Neural crest cell (in vitro differentiated cells): ENCODE results near the gene AP3S2. TPM values are rescaled to one million over a fixed set of nuclear protein-coding genes. Genes with fewer than 3 reads are reported as not detected.

Experiments
- DNase-seq: peaks from one replicate; pipeline ENCODE4 v3.0.0; 2021; ENCODE audit warnings: low read depth, mixed read lengths, low spot score
- H3K27ac Mint-ChIP-seq: one replicate; pipeline ENCODE4 v1.8.0; 2021; ENCODE audit warnings: mild to moderate bottlenecking, mixed read lengths; ENCODE audit not compliant: unreplicated experiment
- H3K27me3 Mint-ChIP-seq: 2 replicates; pipeline ENCODE4 v1.8.0; 2021; ENCODE audit warnings: low read depth, mild to moderate bottlenecking, mixed read lengths
- H3K36me3 Mint-ChIP-seq: 2 replicates; pipeline ENCODE4 v1.8.0; 2021; ENCODE audit warnings: low read depth, mild to moderate bottlenecking, mixed read lengths
- H3K4me1 Mint-ChIP-seq: 2 replicates; pipeline ENCODE4 v1.8.0; 2021; ENCODE audit warnings: mixed read lengths
- H3K4me3 Mint-ChIP-seq: one replicate; pipeline ENCODE4 v1.8.0; 2021; ENCODE audit warnings: mild to moderate bottlenecking, mixed read lengths
- H3K9me3 Mint-ChIP-seq: 2 replicates; pipeline ENCODE4 v1.8.0; 2021; ENCODE audit warnings: mixed read lengths
- CTCF ChIP-seq: fragments of 200-600 bp; sonication (generic); conservative IDR thresholded peaks from 2 replicates; pipeline ENCODE4 v1.5.0; 2021; ENCODE audit warnings: antibody characterized with exemption, mild to moderate bottlenecking
- total RNA-seq: library from RNA; stranded (reverse); gene quantifications from 2 replicates; pipeline ENCODE4 v1.2.1, GENCODE V29; 2021

Gene AP3S2
- total RNA-seq, 1 donor from 2014 or later: 31.6 TPM

- H3K36me3 Mint-ChIP-seq: peaks cover 7% of the 10 kb centered on the region
- DNase-seq: no peak
- peaks cover 27% of the 10 kb centered on the region for H3K4me1 Mint-ChIP-seq
- TF ChIP-seq CTCF: no peak
- no peaks in the 10 kb centered on the region for H3K9me3 Mint-ChIP-seq
- no peak overlapping the region for H3K4me3 Mint-ChIP-seq
- H3K27me3 Mint-ChIP-seq: no peaks in the 10 kb centered on the region
- H3K27ac Mint-ChIP-seq: no peak overlapping the region
These were observed 63.2 kb downstream of the AP3S2 start for GRCh38 chr15:89830639-89831038.

GRCh38 chr15:89829616-89830440, 64.0 kb downstream of the AP3S2 start:
- Mint-ChIP-seq H3K27ac (peak overlapping the region; percentile 21), H3K4me1 (peaks cover 27% of the 10 kb centered on the region), H3K9me3 (no peaks in the 10 kb centered on the region), H3K27me3 (no peaks in the 10 kb centered on the region), H3K36me3 (peaks cover 5% of the 10 kb centered on the region), H3K4me3 (no peak overlapping the region)
- no peak for DNase-seq
- TF ChIP-seq CTCF: no peak

GRCh38 chr15:89829161-89829560, 64.6 kb downstream of the AP3S2 start:
- no peak for TF ChIP-seq CTCF
- H3K4me3 Mint-ChIP-seq: no peak overlapping the region
- no peaks in the 10 kb centered on the region for H3K9me3 Mint-ChIP-seq
- no peaks in the 10 kb centered on the region for H3K27me3 Mint-ChIP-seq
- peaks cover 5% of the 10 kb centered on the region for H3K36me3 Mint-ChIP-seq
- no peak overlapping the region for H3K27ac Mint-ChIP-seq
- H3K4me1 Mint-ChIP-seq: peaks cover 27% of the 10 kb centered on the region
- DNase-seq: no peak

GRCh38 chr15:89828281-89829145, 65.3 kb downstream of the AP3S2 start:
- peaks cover 27% of the 10 kb centered on the region for H3K4me1 Mint-ChIP-seq
- DNase-seq: no peak
- TF ChIP-seq CTCF: no peak
- H3K4me3 Mint-ChIP-seq: no peak overlapping the region
- peaks cover 5% of the 10 kb centered on the region for H3K36me3 Mint-ChIP-seq
- no peaks in the 10 kb centered on the region for H3K27me3 Mint-ChIP-seq
- peak overlapping the region; percentile 85 for H3K27ac Mint-ChIP-seq
- no peaks in the 10 kb centered on the region for H3K9me3 Mint-ChIP-seq

GRCh38 chr15:89827829-89828228, 66.0 kb downstream of the AP3S2 start:
- peaks cover 27% of the 10 kb centered on the region for H3K4me1 Mint-ChIP-seq
- no peak overlapping the region for H3K4me3 Mint-ChIP-seq
- H3K36me3 Mint-ChIP-seq: peaks cover under 1% of the 10 kb centered on the region
- no peak for TF ChIP-seq CTCF
- no peaks in the 10 kb centered on the region for H3K9me3 Mint-ChIP-seq
- H3K27ac Mint-ChIP-seq: no peak overlapping the region
- no peaks in the 10 kb centered on the region for H3K27me3 Mint-ChIP-seq
- no peak for DNase-seq
